ENCODE data around the gene RTN4RL2.

DNA sequence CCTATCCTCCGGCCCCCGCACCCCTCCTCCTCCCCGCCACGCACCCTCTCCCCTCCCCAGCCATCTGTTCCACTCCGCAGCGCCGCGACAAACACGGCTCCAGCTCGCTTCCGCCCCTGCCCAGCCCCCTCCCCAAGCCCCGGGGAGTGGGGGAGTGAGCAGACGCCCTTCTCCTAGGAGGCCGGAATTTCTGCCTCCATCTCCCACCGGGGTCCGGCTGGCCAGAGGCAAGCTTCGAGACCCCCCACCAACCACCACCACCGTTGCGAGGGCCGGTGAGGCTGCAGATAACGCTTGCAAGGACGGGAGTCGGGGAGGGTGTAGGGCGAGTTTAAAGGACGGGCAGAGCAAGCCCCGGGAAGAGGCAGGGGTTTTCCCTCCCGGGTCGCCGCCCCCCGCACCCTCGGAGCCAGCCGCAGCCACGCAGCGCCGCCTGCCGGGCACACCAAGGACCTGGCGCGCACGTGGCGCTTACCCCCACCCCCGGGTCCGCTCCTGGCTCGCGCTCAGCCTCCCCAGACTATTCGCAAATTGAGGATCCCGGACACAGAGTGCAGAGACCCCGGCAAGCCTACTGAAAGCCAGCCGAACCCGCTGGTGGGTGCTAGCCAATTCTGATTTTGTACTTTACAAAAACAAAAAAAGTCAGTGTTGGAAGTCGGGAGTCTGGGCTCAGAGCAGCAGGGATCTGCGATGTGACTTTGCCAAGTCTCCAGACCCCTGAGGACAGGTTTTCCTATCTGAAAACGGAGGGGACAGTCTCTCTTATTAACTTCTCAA, 22.6 kb downstream of the RTN4RL2 start:
- TF ChIP-seq POLR2A (IDR thresholded peaks at IDR 0.05; ENCODE audit: low read length), result no peak
- no peak for TF ChIP-seq GATA1 (IDR thresholded peaks at IDR 0.05; ENCODE audit: low read depth, low read length)
